GM12892 (cell line): ENCODE data around the gene DDX25.

Experiments
- POLR2A ChIP-seq: IDR thresholded peaks from 2 replicates; pipeline ENCODE4 v1.6.1; 2011; ENCODE audit warnings: low read depth, low read length, control low read depth
- POLR2AphosphoS5 ChIP-seq: IDR thresholded peaks from 2 replicates; pipeline ENCODE4 v1.6.1; 2011; ENCODE audit warnings: low read depth, low read length, control low read depth
- TAF1 ChIP-seq: IDR thresholded peaks from 2 replicates; pipeline ENCODE4 v1.6.1; 2011; ENCODE audit warnings: low read depth, mild to moderate bottlenecking, control low read depth, low read length, borderline replicate concordance

GRCh38 chr11:125923633-125924032 is 19.3 kb downstream of the DDX25 start:
- no peak for TF ChIP-seq POLR2A
- no peak for TF ChIP-seq POLR2AphosphoS5
- no peak for TF ChIP-seq TAF1
